ENCODE measurements around the gene IGDCC3. TPM values are rescaled to one million over a fixed set of nuclear protein-coding genes. Genes with fewer than 3 reads are reported as not detected.

IGDCC3 gene
- total RNA-seq, 2 donors from 2014 or later = 7.9 to 13.5 TPM

DNA sequence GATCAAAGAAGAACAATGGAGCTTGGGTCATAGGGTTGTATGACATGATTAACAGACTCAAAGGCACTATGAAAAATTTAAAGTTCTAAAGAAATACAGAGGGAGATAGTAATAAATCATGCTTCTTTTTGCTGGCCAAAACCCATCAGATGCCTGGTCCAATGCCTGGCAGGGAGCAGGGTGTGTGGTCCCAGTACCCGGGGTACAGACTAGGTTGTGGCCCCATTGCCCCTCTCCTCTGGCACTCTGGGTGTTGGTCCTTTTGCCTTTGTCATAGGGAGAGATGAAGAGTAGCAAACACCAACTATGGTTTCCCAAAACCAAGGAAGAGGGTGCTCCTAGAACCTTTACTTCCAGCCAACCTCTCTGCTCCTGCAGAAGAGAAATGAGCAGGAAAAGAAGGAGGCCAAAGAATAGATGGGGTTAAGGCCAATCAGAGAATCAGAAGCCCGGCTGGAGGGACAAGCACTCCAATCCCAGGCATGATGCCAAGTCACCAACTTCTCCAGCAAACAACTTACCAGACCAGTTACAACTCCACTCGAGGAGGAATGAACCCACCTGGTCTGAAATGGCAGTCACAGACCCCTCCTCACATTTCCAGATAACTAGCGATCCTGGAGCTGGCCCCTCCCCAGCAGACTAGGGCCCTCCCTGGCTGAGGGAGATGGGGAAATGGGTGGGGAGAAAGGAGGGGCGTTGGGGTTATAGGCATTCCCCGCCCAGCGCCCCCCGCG is 1.8 kb downstream of the IGDCC3 start:
- Mint-ChIP-seq H3K4me1 (peaks cover 26% of the 10 kb centered on the region), H3K9me3 (no peaks in the 10 kb centered on the region), H3K27me3 (ENCODE audit: insufficient read depth) (peaks cover 33% of the 10 kb centered on the region), H3K27ac (no peak overlapping the region), H3K4me3 (peak overlapping the region; percentile 80), H3K36me3 (ENCODE audit: low read depth) (peaks cover 7% of the 10 kb centered on the region)
- Histone ChIP-seq H3K9me3 (ENCODE audit: control insufficient read depth, low read length) (no peaks in the 10 kb centered on the region), H3K4me1 (ENCODE audit: control insufficient read depth, insufficient read depth, low read length) (peaks cover 8% of the 10 kb centered on the region), H3K9ac (ENCODE audit: extremely low read depth, low read length, poor library complexity, severe bottlenecking) (no peak overlapping the region), H3K27me3 (ENCODE audit: control insufficient read depth, insufficient read depth, low read length, poor library complexity, severe bottlenecking) (peaks cover 15% of the 10 kb centered on the region), H3K4me3 (ENCODE audit: low read length) (no peak overlapping the region), H3K36me3 (ENCODE audit: control insufficient read depth, insufficient read depth, low read length) (peaks cover 5% of the 10 kb centered on the region), H3K27ac (ENCODE audit: low read depth, low read length) (no peak overlapping the region)
- TF ChIP-seq, protein P1, sequence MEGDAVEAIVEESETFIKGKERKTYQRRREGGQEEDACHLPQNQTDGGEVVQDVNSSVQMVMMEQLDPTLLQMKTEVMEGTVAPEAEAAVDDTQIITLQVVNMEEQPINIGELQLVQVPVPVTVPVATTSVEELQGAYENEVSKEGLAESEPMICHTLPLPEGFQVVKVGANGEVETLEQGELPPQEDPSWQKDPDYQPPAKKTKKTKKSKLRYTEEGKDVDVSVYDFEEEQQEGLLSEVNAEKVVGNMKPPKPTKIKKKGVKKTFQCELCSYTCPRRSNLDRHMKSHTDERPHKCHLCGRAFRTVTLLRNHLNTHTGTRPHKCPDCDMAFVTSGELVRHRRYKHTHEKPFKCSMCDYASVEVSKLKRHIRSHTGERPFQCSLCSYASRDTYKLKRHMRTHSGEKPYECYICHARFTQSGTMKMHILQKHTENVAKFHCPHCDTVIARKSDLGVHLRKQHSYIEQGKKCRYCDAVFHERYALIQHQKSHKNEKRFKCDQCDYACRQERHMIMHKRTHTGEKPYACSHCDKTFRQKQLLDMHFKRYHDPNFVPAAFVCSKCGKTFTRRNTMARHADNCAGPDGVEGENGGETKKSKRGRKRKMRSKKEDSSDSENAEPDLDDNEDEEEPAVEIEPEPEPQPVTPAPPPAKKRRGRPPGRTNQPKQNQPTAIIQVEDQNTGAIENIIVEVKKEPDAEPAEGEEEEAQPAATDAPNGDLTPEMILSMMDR (conservative IDR thresholded peaks at IDR 0.05) = no peak
- 43 to 68% methylated on average over 2 to 4 of the region's 9 CpGs for WGBS, 2 experiments (ENCODE audit: insufficient coverage in 1 of 2, insufficient read length in 1 of 2)
- DNase-seq = no peak

DNA sequence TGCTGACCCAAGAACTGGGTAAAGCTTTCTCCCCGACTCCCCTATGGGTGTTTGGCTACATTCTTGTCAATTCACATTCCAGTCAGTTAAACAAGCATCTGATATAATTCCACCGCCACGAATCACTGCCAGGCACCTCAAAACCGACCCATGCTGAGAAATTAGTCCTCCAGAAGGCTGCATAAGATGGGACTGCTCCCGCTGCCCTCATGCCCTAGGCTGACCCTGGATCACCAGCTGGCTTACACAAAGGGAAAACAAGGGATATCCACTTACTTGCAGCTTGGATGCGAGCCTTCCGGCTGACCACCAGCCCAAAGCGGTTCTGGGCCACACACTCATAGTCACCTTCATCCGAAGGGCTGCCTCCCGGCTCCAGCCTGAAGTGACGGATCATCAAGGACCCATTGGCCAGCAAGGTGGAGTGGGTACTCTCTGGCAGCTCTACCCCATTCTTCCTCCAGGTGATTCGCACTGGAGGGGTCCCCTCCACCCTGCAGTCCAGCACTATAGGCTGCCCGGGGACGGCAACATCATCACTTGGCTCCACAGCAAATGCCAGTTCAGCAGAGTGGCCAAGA is 2.9 kb downstream of the IGDCC3 start:
- Mint-ChIP-seq H3K9me3 (no peaks in the 10 kb centered on the region), H3K4me1 (peaks cover 26% of the 10 kb centered on the region), H3K36me3 (ENCODE audit: low read depth) (peaks cover 7% of the 10 kb centered on the region), H3K27me3 (ENCODE audit: insufficient read depth) (peaks cover 29% of the 10 kb centered on the region), H3K27ac (no peak overlapping the region), H3K4me3 (no peak overlapping the region)
- TF ChIP-seq, protein P1 (conservative IDR thresholded peaks at IDR 0.05) = no peak
- peaks cover 15% of the 10 kb centered on the region for H3K27me3 ChIP-seq (ENCODE audit: control insufficient read depth, insufficient read depth, low read length, poor library complexity, severe bottlenecking)
- 78 to 89% methylated on average over 11 to 14 of the region's 14 CpGs for WGBS, 2 experiments (ENCODE audit: insufficient coverage in 1 of 2, insufficient read length in 1 of 2)
- no peak overlapping the region for H3K27ac ChIP-seq (ENCODE audit: low read depth, low read length)
- peaks cover 8% of the 10 kb centered on the region for H3K4me1 ChIP-seq (ENCODE audit: control insufficient read depth, insufficient read depth, low read length)
- peak; percentile 55 for DNase-seq
- no peak overlapping the region for H3K9ac ChIP-seq (ENCODE audit: extremely low read depth, low read length, poor library complexity, severe bottlenecking)
- no peak overlapping the region for H3K4me3 ChIP-seq (ENCODE audit: low read length)
- H3K9me3 ChIP-seq (ENCODE audit: control insufficient read depth, low read length) = no peaks in the 10 kb centered on the region
- peaks cover 5% of the 10 kb centered on the region for H3K36me3 ChIP-seq (ENCODE audit: control insufficient read depth, insufficient read depth, low read length)

DNA sequence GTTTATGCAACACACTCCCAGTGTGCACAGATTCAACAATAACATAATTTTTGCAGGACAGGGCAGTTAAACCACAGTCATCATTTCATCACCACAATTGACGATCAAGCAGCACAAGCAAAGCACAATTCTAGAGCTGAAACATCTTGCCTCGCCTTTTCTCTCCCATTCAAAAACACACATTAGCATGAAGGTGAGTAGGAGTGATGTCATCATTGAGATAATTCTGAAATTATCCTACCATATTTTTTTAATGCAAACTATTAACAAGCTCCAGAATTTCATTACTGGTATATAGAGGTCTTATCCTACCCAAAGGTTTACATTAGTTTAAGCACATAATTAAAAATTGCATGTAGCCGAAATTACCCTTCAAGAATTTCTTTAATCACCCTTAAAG is 3.5 kb downstream of the IGDCC3 start:
- TF ChIP-seq, protein P1 (conservative IDR thresholded peaks at IDR 0.05) = no peak
- no peaks in the 10 kb centered on the region for H3K9me3 Mint-ChIP-seq
- H3K4me1 ChIP-seq (ENCODE audit: control insufficient read depth, insufficient read depth, low read length) = peaks cover 10% of the 10 kb centered on the region
- H3K27ac Mint-ChIP-seq = no peak overlapping the region
- DNase-seq = no peak
- no peaks in the 10 kb centered on the region for H3K9me3 ChIP-seq (ENCODE audit: control insufficient read depth, low read length)
- no peak overlapping the region for H3K27ac ChIP-seq (ENCODE audit: low read depth, low read length)
- no peak overlapping the region for H3K4me3 Mint-ChIP-seq
- H3K4me3 ChIP-seq (ENCODE audit: low read length) = no peak overlapping the region
- peaks cover 15% of the 10 kb centered on the region for H3K27me3 ChIP-seq (ENCODE audit: control insufficient read depth, insufficient read depth, low read length, poor library complexity, severe bottlenecking)
- H3K36me3 ChIP-seq (ENCODE audit: control insufficient read depth, insufficient read depth, low read length) = peaks cover 5% of the 10 kb centered on the region
- 100% methylated on average over 2 of the region's 3 CpGs; no CpG with 5 or more reads in 1 of the 2 experiments for WGBS, 2 experiments (ENCODE audit: insufficient coverage in 1 of 2, insufficient read length in 1 of 2)
- H3K27me3 Mint-ChIP-seq (ENCODE audit: insufficient read depth) = peaks cover 27% of the 10 kb centered on the region
- peaks cover 7% of the 10 kb centered on the region for H3K36me3 Mint-ChIP-seq (ENCODE audit: low read depth)
- peaks cover 32% of the 10 kb centered on the region for H3K4me1 Mint-ChIP-seq
- no peak overlapping the region for H3K9ac ChIP-seq (ENCODE audit: extremely low read depth, low read length, poor library complexity, severe bottlenecking)

Measured in endodermal cell (in vitro differentiated cells).